ENCODE data around the gene FBLL1. TPM values are rescaled to one million over a fixed set of nuclear protein-coding genes. Genes with fewer than 3 reads are reported as not detected.

Gene FBLL1
- total and polyA plus RNA-seq, 2 of the 8 experiments (the other 6 are each of a cell fraction or from before 2014, with no cell fraction given), result 8.3 to 30.9 TPM

GRCh38 chr5:168502563-168503237, 26.4 kb upstream of the FBLL1 start:
- Histone ChIP-seq H2BK12ac (ENCODE audit: low read depth, low read length) (no peak overlapping the region), H3K79me2 (ENCODE audit: control insufficient read depth in 1 of 2, insufficient read depth in 2 of 2, low read length in 2 of 2) (no peaks in the 10 kb centered on the region), H3K9ac (replicated peaks in 1 of 4; ENCODE audit: extremely low read depth in 1 of 4, low read depth in 3 of 4, low read length in 3 of 4) (no peak overlapping the region), H4K91ac (replicated peaks; ENCODE audit: insufficient read length, low read length) (no peak overlapping the region), H3K79me1 (ENCODE audit: low read depth, low read length) (no peaks in the 10 kb centered on the region), H3K4ac (replicated peaks; ENCODE audit: insufficient read length, low read depth, low read length) (no peak overlapping the region), H3K27ac (ENCODE audit: low read depth, low read length) (no peak overlapping the region), H4K20me1 (replicated peaks in 1 of 2; ENCODE audit: control insufficient read depth in 1 of 2, insufficient read depth in 2 of 2, low read length in 2 of 2) (peaks cover 1 to 2% of the 10 kb centered on the region in 2 experiments), H3K4me3 (ENCODE audit: extremely low read depth in 1 of 4, insufficient read depth in 2 of 4, low read depth in 3 of 4, low read length in 4 of 4) (no peak overlapping the region), H2BK20ac (ENCODE audit: low read length) (no peak overlapping the region), H3K9me3 (ENCODE audit: insufficient read depth in 2 of 2, low read depth in 1 of 2, low read length in 1 of 2) (no peaks in the 10 kb centered on the region), H3K4me2 (ENCODE audit: insufficient read depth in 1 of 2, low read depth in 2 of 2, low read length in 2 of 2) (no peak overlapping the region), H3K27me3 (replicated peaks in 1 of 4; ENCODE audit: control insufficient read depth in 3 of 4, extremely low read depth in 1 of 4, insufficient read depth in 3 of 4, low read length in 3 of 4) (no peaks in the 10 kb centered on the region), H2BK15ac (ENCODE audit: low read length) (no peak overlapping the region), H3K23me2 (ENCODE audit: low read depth, low read length) (no peaks in the 10 kb centered on the region), H3K4me1 (replicated peaks in 1 of 4; ENCODE audit: control insufficient read depth in 3 of 4, insufficient read depth in 4 of 4, low read length in 3 of 4) (no peaks in the 10 kb centered on the region), H2AFZ (ENCODE audit: low read length) (no peak overlapping the region), H2AK5ac (ENCODE audit: low read depth, low read length) (no peak overlapping the region), H3K14ac (ENCODE audit: insufficient read length) (no peak overlapping the region), H3K18ac (ENCODE audit: extremely low read depth, low read length) (no peak overlapping the region), H3K56ac (replicated peaks; ENCODE audit: insufficient read length, low read depth, low read length) (no peak overlapping the region), H4K5ac (ENCODE audit: insufficient read length, low read depth, low read length) (no peak overlapping the region), H3K36me3 (ENCODE audit: control insufficient read depth in 2 of 4, insufficient read depth in 4 of 4, low read length in 3 of 4) (peaks cover 0 to 69% (median 35%) of the 10 kb centered on the region in 4 experiments), H3K23ac (ENCODE audit: insufficient read length) (no peak overlapping the region), H2BK5ac (ENCODE audit: low read depth, low read length) (no peak overlapping the region), H2BK120ac (replicated peaks; ENCODE audit: low read depth, low read length) (no peak overlapping the region), H4K8ac (ENCODE audit: extremely low read depth, insufficient read depth, low read length) (no peak overlapping the region)
- DNase-seq (ENCODE audit: low read depth in 1 of 2, low spot score in 2 of 2), result no peak
- ChIA-PET POLR2A (ENCODE audit: partially characterized antibody) (no interaction called here), CTCF (ENCODE audit: partially characterized antibody) (no interaction called here)
- 97% methylated on average over 6 of the region's 7 CpGs; no CpG with 5 or more reads in 1 of the 2 experiments for WGBS, 2 experiments (ENCODE audit: extremely low coverage in 1 of 2, insufficient coverage in 1 of 2, insufficient read length in 1 of 2, insufficient replicate concordance in 2 of 2, low coverage in 1 of 2, low lambda C conversion rate in 2 of 2, missing lambda C conversion rate in 1 of 2)
- TF ChIP-seq SAP30 (IDR thresholded peaks at IDR 0.05; ENCODE audit: insufficient read depth, insufficient replicate concordance, low read length), result no peak
- no peak for TF ChIP-seq SUZ12 (IDR thresholded peaks at IDR 0.05; ENCODE audit: low read length)
- no peak for TF ChIP-seq TCF12 (IDR thresholded peaks at IDR 0.05; ENCODE audit: low read depth, low read length)
- no peak for TF ChIP-seq CEBPB (IDR thresholded peaks at IDR 0.05; ENCODE audit: low read depth, low read length)
- no peak for TF ChIP-seq KDM1A (IDR thresholded peaks at IDR 0.05; ENCODE audit: borderline replicate concordance, low read length)
- no peak for FAIRE-seq
